BLaER1 (cell line): Measurements from ENCODE around the gene PHEX.

ENCODE experiments used
- H3K27ac ChIP-seq: shearing (Covaris generic); formaldehyde crosslinking; 2 replicates; pipeline ENCODE4 v1.8.1; 2022
- H3K27me3 ChIP-seq: shearing (Covaris generic); formaldehyde crosslinking; 2 replicates; pipeline ENCODE4 v1.8.1; 2022
- H3K36me3 ChIP-seq: shearing (Covaris generic); formaldehyde crosslinking; 2 replicates; pipeline ENCODE4 v1.8.1; 2022
- H3K4me1 ChIP-seq: shearing (Covaris generic); formaldehyde crosslinking; 2 replicates; pipeline ENCODE4 v1.8.1; 2022
- H3K4me2 ChIP-seq: shearing (Covaris generic); formaldehyde crosslinking; 2 replicates; pipeline ENCODE4 v1.8.1; 2022
- H3K4me3 ChIP-seq: shearing (Covaris generic); formaldehyde crosslinking; 2 replicates; pipeline ENCODE4 v1.8.1; 2022
- H3K9ac ChIP-seq: shearing (Covaris generic); formaldehyde crosslinking; 2 replicates; pipeline ENCODE4 v1.8.1; 2022
- H3K9me3 ChIP-seq: shearing (Covaris generic); formaldehyde crosslinking; 2 replicates; pipeline ENCODE4 v1.8.1; 2022
- H4K20me1 ChIP-seq: shearing (Covaris generic); formaldehyde crosslinking; 2 replicates; pipeline ENCODE4 v1.8.1; 2022
- Cebpa-rat ChIP-seq: shearing (Covaris generic); IDR thresholded peaks from 2 replicates; pipeline ENCODE4 v1.8.1; 2022

Gene PHEX

GRCh38 chrX:22032084-22032483 lies at the start of gene PHEX:
PHEX (plus strand) TSS chrX:22032325; CDS start chrX:22033006, 681 bp downstream.
- Histone ChIP-seq H4K20me1 (no peaks in the 10 kb centered on the region), H3K27ac (no peak within 1 kb of the TSS), H3K27me3 (no peaks in the 10 kb centered on the region), H3K9ac (no peak within 1 kb of the TSS), H3K4me1 (peaks cover 26% of the 10 kb centered on the region), H3K36me3 (no peaks in the 10 kb centered on the region), H3K9me3 (no peaks in the 10 kb centered on the region), H3K4me3 (no peak within 1 kb of the TSS), H3K4me2 (peak within 1 kb of the TSS; percentile 27)
- no peak for TF ChIP-seq Cebpa-rat

GRCh38 chrX:21985332-21985777 lies 46.8 kb upstream of the PHEX start:
- Histone ChIP-seq H4K20me1 (no peaks in the 10 kb centered on the region), H3K9me3 (no peaks in the 10 kb centered on the region), H3K9ac (no peak overlapping the region), H3K4me1 (no peaks in the 10 kb centered on the region), H3K27me3 (no peaks in the 10 kb centered on the region), H3K36me3 (peaks cover 40% of the 10 kb centered on the region), H3K4me3 (no peak overlapping the region), H3K27ac (no peak overlapping the region), H3K4me2 (no peak overlapping the region)
- TF ChIP-seq Cebpa-rat: no peak

DNA sequence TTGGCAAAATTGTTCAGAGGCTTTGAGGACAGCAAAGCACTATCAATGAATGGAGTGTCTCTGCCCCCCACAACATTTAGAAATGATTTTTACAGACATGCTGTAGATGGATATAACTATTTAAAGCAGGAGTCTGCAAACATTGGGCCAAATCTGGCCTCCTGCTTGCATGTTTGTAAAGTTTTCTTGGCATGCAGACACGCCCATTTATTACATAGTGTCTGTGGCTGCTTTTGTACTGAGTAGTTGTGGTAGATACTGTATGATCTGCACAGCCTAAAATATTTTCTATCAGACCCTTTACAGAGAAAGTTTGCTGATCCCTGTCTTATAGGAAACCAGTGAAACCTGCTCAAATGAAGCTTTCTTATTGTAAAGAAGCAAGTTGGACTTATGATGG lies 45.5 kb upstream of the PHEX start:
- Histone ChIP-seq H3K36me3 (peaks cover 50% of the 10 kb centered on the region), H3K9ac (no peak overlapping the region), H3K27ac (no peak overlapping the region), H3K4me3 (no peak overlapping the region), H3K4me1 (no peaks in the 10 kb centered on the region), H3K4me2 (no peak overlapping the region), H3K27me3 (no peaks in the 10 kb centered on the region), H3K9me3 (no peaks in the 10 kb centered on the region), H4K20me1 (no peaks in the 10 kb centered on the region)
- no peak for TF ChIP-seq Cebpa-rat

- H3K4me3 ChIP-seq: no peak overlapping the region
- no peaks in the 10 kb centered on the region for H3K27me3 ChIP-seq
- no peak overlapping the region for H3K4me2 ChIP-seq
- no peak overlapping the region for H3K9ac ChIP-seq
- H3K36me3 ChIP-seq: peaks cover 66% of the 10 kb centered on the region
- H3K4me1 ChIP-seq: no peaks in the 10 kb centered on the region
- no peak overlapping the region for H3K27ac ChIP-seq
- no peak for TF ChIP-seq Cebpa-rat
- H3K9me3 ChIP-seq: no peaks in the 10 kb centered on the region
- H4K20me1 ChIP-seq: no peaks in the 10 kb centered on the region
Measured at GRCh38 chrX:21989384-21989783, 42.7 kb upstream of the PHEX start.

DNA sequence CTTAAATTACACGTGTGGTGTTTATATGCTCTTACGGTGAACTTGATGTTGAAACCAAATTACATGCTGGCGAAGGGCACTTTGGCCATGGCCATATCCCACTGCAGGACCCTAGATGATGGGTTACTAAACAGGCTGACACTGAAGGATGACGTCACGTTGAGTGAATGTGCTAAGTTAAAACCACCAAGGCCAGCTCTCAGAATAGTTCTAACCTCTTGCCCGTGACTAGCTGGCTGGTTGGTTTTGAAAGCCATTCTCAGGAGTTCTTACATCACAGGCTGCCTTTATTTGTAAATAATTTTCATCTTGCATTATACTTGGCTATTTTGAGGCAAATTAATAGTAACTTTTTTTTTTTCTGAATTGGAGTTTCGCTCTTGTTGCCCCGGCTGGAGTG lies 41.3 kb upstream of the PHEX start:
- no peaks in the 10 kb centered on the region for H3K4me1 ChIP-seq
- no peak overlapping the region for H3K4me2 ChIP-seq
- no peaks in the 10 kb centered on the region for H3K27me3 ChIP-seq
- H3K4me3 ChIP-seq: no peak overlapping the region
- no peak overlapping the region for H3K27ac ChIP-seq
- no peak for TF ChIP-seq Cebpa-rat
- no peak overlapping the region for H3K9ac ChIP-seq
- no peaks in the 10 kb centered on the region for H4K20me1 ChIP-seq
- H3K36me3 ChIP-seq: peaks cover 71% of the 10 kb centered on the region
- no peaks in the 10 kb centered on the region for H3K9me3 ChIP-seq

GRCh38 chrX:21991504-21991903 lies 40.6 kb upstream of the PHEX start:
- Histone ChIP-seq H3K9ac (no peak overlapping the region), H3K4me2 (no peak overlapping the region), H3K9me3 (no peaks in the 10 kb centered on the region), H3K27ac (no peak overlapping the region), H3K36me3 (peaks cover 69% of the 10 kb centered on the region), H3K4me1 (no peaks in the 10 kb centered on the region), H3K4me3 (no peak overlapping the region), H4K20me1 (no peaks in the 10 kb centered on the region), H3K27me3 (no peaks in the 10 kb centered on the region)
- no peak for TF ChIP-seq Cebpa-rat

GRCh38 chrX:21993265-21993664 lies 38.9 kb upstream of the PHEX start:
- Histone ChIP-seq H3K9ac (no peak overlapping the region), H3K36me3 (peaks cover 60% of the 10 kb centered on the region), H3K9me3 (no peaks in the 10 kb centered on the region), H3K27ac (no peak overlapping the region), H4K20me1 (no peaks in the 10 kb centered on the region), H3K4me2 (no peak overlapping the region), H3K4me3 (no peak overlapping the region), H3K27me3 (no peaks in the 10 kb centered on the region), H3K4me1 (no peaks in the 10 kb centered on the region)
- TF ChIP-seq Cebpa-rat: no peak

GRCh38 chrX:21996872-21997455 lies 35.2 kb upstream of the PHEX start:
- H3K27ac ChIP-seq: no peak overlapping the region
- H3K4me2 ChIP-seq: no peak overlapping the region
- no peaks in the 10 kb centered on the region for H3K4me1 ChIP-seq
- no peaks in the 10 kb centered on the region for H3K27me3 ChIP-seq
- no peaks in the 10 kb centered on the region for H4K20me1 ChIP-seq
- no peak overlapping the region for H3K4me3 ChIP-seq
- TF ChIP-seq Cebpa-rat: no peak
- H3K36me3 ChIP-seq: peaks cover 35% of the 10 kb centered on the region
- peaks cover 12% of the 10 kb centered on the region; the same call in 1 of the 2 replicates for H3K9me3 ChIP-seq
- no peak overlapping the region for H3K9ac ChIP-seq

DNA sequence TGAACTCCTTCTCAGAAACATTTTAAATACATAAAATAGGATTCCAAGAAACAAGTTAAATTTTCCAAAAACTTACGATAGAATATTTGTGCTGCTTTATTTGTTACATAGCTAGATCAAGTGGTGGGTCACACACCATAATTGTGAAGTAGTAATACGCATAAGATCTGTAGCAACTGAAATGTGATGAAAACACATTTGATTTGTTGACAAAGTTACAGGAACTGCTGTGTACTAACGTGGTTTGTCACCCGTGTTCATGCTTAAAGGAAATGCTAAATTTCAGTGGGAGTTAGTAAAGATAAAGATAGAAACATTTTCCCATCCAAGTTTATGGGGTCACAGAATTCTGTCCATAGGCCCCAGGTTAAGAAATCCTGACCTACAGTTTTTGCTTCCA lies 34.1 kb upstream of the PHEX start:
- no peak for TF ChIP-seq Cebpa-rat
- no peak overlapping the region for H3K9ac ChIP-seq
- no peak overlapping the region for H3K4me2 ChIP-seq
- H3K9me3 ChIP-seq: peaks cover 12% of the 10 kb centered on the region; the same call in 1 of the 2 replicates
- H3K36me3 ChIP-seq: peaks cover 28% of the 10 kb centered on the region
- no peak overlapping the region for H3K27ac ChIP-seq
- H3K27me3 ChIP-seq: no peaks in the 10 kb centered on the region
- H3K4me1 ChIP-seq: no peaks in the 10 kb centered on the region
- no peaks in the 10 kb centered on the region for H4K20me1 ChIP-seq
- no peak overlapping the region for H3K4me3 ChIP-seq

- H3K4me3 ChIP-seq: no peak overlapping the region
- no peak for TF ChIP-seq Cebpa-rat
Measured at GRCh38 chrX:22004866-22005265, 27.3 kb upstream of the PHEX start.

DNA sequence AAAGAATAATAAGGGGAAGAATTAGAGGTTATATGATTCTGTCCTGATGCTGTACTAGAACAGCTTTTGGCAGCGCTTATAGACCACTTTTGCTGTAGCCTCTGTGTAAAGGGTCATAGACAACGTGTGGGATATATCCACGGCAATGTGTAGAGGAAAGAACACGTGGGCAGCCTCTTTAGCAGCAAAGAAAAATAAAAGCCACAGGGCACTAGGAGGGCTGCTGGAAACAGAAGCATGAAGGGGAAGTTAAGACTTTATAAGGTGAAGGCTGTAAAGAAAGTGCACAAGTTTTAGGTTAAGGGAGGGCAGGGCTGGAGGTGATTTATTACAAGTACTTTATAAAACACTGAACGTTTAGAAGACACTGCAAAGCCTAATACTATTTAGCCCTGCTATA lies 20.1 kb upstream of the PHEX start:
- H3K9ac ChIP-seq: no peak overlapping the region
- no peaks in the 10 kb centered on the region for H4K20me1 ChIP-seq
- peaks cover 11% of the 10 kb centered on the region for H3K4me1 ChIP-seq
- H3K9me3 ChIP-seq: peaks cover 13% of the 10 kb centered on the region
- H3K27me3 ChIP-seq: no peaks in the 10 kb centered on the region
- H3K4me2 ChIP-seq: no peak overlapping the region
- H3K4me3 ChIP-seq: no peak overlapping the region
- no peak for TF ChIP-seq Cebpa-rat
- no peak overlapping the region for H3K27ac ChIP-seq
- 0 out of 2 replicates have a peak, but pooled peaks cover 4% of the 10 kb centered on the region for H3K36me3 ChIP-seq

More at GRCh38 chrX:22004866-22005265, 27.3 kb upstream of the PHEX start:
- Histone ChIP-seq H3K27me3 (no peaks in the 10 kb centered on the region), H3K9me3 (peaks cover 17% of the 10 kb centered on the region), H3K9ac (no peak overlapping the region), H3K4me1 (no peaks in the 10 kb centered on the region), H3K36me3 (peaks cover 26% of the 10 kb centered on the region), H3K4me2 (no peak overlapping the region), H3K27ac (no peak overlapping the region), H4K20me1 (no peaks in the 10 kb centered on the region)
